NCI-H1930 (cell line): Measurements from ENCODE around the gene SPTAN1.

Experiments used
- DNase-seq, 2 experiments: peaks; one replicate each; lab custom pipeline; 2025; lab: John Stamatoyannopoulos, UW

Gene SPTAN1

DNA sequence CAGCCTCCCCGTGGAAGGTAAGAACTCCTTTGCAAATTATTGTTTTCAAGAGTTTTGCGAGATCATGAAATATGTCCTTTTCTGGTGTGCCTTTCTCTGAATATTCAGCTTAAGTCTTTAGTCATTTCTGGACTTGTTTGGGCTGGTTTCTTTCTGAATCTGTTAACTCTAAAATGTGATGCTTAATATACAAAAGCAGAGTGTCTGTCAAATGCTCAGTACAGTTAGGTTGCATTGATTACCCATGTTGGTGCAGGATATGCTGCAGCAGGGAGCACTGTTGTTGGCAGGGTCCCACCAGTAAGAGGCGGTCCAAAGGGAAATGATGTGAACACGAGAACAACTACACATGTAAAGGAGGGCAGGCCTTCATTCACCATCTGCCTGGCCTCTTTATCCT is 47.7 kb downstream of the SPTAN1 start:
- no peak for DNase-seq

DNA sequence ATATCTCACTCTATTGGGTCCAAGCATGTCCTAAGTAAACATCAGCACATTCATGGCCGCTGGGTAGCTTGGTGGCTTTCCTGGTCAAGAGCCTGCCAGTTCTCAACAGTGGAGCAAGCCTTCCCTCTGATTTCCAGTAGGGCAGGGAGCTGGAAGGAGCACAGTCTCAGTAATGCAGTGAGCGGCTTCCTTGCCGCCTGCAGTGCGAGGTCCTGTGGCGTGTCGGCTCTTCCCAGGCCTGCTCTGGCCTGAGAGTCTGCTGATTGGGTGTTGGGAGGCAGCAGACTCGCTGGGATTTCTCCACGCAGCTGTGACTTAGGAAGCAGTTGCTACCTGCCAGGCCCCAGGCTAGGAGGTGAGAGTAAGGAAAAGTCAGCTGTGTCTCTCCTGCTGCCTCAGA is 51.3 kb downstream of the SPTAN1 start:
- no peak for DNase-seq

DNA sequence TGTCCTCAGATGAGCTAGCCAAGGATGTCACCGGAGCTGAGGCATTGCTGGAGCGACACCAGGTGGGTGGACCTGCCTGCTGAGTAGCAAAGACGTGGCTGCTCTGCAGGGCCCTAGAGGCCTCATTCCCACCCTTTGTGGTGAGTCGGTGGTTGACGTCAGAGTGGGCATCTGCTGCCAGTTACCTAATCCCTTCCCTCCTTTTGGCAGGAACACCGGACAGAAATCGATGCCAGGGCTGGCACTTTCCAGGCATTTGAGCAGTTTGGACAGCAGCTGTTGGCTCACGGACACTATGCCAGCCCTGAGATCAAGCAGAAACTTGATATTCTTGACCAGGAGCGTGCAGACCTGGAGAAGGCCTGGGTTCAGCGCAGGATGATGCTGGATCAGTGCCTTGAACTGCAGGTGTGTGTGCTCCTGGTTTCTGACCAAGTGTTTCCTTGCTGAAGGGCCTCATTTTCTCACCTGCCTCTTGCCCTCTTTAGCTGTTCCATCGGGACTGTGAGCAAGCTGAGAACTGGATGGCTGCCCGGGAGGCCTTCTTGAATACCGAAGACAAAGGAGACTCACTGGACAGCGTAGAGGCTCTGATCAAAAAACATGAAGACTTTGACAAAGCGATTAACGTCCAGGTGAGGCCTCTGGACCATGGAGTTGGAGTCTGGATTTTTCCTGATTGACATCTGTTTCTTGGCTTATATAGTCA is 55.4 kb downstream of the SPTAN1 start:
- DNase-seq: no peak

DNA sequence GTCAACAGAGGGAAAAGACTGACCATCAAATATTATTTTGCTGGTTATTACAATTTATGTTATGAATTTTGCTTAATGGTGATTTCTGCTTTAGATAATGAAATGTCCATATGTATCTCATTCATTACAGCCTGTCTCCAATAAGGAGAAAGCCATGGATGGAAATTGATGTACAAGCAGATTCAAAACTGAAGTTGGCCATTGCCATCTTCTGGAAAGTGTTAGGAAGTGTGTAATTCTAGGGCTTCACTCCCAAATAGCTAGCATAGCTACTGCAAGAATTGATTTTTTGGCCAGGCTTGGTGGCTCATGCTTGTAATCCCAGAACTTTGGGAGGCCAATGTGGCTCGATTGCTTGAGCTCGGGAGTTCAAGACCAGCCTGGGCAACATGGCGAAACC is 58.5 kb downstream of the SPTAN1 start:
- no peak for DNase-seq

DNA sequence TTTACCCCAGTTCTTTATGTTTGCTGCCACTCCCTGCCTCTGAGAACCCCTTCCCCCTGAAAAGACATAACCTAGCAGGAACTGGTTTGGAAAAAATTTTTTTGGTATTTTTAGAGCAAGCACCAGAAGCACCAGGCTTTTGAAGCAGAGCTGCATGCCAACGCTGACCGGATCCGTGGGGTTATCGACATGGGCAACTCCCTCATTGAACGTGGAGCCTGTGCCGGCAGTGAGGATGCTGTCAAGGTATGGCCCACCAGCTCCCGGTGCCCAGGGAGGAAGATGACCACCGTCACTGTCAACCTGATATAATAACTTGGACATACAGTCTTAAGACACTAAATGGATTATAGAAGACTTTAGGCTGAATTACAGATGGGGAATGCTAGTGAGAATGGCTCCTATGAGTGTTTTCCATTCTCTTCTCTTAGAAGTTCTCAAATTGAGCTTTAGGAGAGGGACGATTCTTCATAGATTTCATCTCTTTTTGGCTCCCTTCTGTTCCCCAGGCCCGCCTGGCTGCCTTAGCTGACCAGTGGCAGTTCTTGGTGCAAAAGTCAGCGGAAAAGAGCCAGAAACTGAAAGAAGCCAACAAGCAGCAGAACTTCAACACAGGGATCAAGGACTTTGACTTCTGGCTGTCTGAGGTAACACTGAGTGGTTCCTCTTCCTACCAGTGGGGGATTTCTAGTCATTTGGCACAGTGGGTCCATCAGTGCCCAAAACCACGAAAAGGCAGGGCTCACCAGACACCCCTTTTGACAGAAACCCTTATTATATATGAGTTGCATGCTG is 59.4 kb downstream of the SPTAN1 start:
- no peak for DNase-seq

DNA sequence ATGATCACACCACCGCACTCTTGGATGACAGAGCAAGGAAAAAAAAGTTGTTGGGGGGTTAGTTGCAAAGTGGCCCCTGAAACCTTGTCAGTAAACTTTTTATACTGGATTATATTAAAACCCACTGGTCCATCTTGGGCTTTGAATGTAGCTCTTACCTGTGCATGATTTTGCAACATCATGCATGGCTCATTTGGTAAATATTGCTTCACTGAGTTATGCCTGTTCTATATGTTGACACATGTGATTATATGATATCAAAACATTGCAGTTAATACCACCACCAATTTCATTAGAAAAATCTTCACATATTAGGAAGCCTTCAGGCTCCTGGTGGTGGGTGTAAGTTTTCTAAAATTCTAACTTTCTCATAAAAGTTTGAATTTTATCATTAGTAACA is 62.3 kb downstream of the SPTAN1 start:
- no peak for DNase-seq

DNA sequence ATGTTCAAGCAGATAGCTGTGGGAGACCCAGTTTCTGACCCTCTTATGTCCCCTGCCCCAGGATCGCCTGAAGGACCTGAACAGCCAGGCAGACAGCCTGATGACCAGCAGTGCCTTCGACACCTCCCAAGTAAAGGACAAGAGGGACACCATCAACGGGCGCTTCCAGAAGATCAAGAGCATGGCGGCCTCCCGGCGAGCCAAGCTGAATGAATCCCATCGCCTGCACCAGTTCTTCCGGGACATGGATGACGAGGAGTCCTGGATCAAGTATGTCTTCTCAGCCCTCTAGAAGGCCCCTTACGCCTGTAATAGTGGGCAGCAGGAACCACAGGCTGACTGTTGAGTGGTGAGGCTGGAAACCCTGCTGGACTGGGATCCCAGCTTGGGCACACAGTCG is 63.2 kb downstream of the SPTAN1 start:
- DNase-seq: no peak

DNA sequence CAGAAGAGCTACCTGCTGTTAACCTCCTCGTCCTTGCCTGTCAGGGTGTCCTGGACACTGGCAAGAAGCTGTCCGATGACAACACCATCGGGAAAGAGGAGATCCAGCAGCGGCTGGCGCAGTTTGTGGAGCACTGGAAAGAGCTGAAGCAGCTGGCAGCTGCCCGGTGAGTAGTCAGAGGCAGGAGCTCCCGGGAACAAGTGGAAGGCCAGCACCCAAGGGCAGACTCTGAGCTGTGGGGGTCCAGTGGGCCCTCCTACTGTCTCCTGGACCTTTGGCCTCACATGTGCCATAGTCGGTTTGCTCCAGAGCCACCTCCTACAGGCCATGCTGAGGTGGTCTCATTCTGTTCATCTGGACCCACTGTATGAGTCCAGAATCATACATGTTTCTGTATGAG is 65.6 kb downstream of the SPTAN1 start:
- DNase-seq: no peak

DNA sequence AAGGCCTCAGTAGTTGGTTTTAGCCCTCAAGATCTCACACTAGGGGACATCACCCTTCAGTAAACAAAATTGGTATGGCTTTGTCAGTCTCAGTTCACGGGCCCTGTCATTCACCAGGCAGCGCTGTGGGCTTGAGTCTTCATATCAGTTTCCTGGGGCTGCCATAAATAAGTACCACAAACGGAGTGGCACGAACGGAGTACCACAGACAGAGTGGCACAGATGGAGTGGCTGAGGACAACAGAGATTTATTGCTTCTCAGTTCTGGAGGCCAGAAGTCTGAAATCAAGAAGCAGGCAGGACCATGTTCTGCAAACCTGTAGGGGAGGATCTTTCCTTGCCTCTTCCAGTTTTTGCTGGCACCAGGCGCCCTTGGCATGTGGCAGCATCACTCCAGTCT is 66.7 kb downstream of the SPTAN1 start:
- DNase-seq: no peak

DNA sequence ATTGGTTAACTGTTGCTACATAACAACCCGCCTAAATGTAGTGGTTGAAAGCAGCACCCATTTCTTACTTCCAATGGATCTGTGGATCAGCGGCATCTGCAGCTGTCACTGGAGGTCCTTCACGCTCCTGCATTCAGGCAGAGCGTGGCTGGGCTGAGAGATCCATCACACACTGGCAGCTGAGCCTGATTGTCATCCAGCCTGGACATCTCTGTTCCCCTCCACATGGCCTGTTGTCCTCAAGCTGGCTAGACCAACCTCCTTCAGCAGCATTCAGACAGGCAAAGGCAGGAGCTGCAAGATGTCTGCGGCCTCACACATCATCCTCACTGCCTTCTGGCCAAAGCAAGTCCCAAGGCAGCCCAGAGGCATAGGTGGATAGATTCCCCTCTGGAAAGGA is 67.4 kb downstream of the SPTAN1 start:
- no peak for DNase-seq

DNA sequence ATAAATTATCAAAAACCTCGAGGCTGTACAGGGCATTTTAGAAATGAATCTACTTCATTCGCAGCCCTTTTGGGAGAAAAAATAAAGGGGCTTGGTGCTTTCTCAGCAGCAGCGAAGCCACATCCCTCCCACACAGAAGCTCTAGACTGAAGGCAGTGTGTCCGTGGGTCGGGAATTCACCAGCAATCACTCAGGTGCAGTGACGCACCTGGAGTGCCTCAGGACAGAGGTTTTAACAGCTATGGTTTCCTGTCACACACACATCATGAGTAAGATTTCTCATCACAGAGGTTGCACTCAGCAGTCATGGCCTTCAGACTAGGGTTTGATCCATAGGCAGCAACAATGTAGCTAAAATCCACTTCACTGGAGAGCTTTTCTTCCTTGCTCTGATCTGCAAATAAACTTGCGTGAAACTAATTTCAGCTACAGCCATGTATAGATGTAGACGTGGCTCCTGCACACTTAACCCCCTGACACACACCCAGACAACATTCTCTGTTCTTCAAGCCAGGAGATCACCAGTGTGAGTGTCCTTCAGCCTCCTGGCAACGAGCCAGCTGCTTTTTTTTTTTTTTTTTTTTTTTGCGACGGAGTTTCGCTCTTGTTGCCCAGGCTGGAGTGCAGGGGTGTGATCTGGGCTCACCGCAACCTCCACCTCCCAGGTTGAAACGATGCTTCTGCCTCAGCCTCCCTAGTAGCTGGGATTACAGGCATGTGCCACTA is 69.5 kb downstream of the SPTAN1 start:
- DNase-seq: no peak

DNA sequence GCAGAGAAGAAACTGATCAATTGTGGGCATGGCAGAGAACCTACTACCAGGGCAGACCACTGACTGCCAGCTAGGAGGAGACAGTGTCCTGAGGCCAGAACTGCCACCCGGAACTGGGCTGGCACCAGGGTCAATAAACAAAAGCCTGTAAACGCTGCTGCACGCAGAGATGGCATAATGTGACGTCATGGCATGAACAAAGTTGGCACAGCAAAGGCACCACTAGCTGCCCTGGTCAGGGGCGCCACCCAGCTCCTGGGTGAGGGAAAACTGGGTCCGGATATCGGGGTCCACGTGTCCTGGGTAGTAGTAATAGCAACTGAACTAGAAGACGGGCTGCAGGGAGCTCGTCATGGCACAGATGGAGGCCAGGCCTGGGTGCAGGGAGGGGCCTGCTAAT is 72.2 kb downstream of the SPTAN1 start:
- no peak for DNase-seq

DNA sequence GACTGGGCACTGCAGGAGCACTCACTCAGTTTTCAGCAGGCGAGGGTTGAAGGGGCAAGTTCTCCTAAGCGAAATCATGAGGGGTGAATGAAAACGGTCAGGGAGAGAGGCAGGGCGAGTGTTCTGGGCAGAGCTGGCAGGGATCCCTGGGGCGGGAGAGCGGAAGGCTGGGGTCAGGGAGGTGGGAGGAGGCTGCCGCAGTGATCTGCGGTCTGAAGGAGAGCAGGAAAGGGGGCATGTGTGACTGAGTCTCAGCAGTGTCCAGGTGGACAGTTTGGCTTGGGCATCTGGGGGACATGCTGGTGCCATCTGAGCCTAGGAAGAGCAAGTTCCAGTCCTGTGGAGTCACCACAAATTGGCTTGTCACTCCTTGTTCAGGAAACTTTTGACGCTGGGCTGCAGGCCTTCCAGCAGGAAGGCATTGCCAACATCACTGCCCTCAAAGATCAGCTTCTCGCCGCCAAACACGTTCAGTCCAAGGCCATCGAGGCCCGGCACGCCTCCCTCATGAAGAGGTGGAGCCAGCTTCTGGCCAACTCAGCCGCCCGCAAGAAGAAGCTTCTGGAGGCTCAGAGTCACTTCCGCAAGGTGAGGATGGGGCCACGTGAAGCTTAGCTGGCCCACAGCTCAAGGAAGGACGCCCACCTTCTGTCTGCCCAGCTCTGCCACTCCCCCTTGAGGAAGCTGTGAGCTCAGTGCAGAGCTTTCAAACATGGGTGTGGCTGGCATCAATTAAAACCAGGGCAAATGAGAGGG is 73.2 kb downstream of the SPTAN1 start:
- DNase-seq: no peak

DNA sequence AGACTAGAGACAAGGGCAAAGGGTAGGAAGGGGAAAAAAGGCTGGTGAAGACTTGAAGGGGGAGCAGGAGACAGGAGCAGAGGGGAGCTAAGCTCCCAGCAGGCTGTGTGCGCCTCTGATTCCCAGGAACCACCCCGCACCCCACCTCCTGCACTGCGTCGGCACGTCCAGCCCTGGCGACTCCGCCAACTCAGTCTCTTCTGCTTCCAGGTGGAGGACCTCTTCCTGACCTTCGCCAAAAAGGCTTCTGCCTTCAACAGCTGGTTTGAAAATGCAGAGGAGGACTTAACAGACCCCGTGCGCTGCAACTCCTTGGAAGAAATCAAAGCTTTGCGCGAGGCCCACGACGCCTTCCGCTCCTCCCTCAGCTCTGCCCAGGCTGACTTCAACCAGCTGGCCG is 73.8 kb downstream of the SPTAN1 start:
- no peak for DNase-seq

DNA sequence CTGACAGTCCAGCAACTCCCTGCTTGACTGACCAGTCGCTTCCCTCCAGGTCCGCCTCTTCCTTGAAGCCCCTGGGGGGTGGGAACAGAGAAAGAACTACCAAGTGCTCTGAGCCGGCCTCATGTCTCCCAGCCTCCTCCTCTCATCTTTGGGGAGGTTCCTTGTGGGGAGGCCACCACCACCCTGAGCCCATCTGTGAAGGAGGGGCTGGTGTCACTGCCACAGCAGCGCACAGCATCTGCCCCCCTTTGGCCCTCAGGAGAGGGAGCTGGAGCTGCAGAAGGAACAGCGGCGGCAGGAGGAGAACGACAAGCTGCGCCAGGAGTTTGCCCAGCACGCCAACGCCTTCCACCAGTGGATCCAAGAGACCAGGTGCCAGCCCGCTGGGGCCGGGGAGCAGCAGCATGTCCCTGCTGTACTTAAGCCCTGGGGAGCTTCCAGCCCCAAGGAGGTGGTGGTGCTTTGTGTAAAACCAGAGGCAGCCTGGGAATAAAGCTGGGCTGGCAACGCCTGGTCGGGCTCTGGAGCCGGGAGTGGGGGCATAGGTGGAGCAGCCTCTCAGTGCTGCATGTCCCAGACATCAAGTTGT is 74.8 kb downstream of the SPTAN1 start:
- no peak for DNase-seq

DNA sequence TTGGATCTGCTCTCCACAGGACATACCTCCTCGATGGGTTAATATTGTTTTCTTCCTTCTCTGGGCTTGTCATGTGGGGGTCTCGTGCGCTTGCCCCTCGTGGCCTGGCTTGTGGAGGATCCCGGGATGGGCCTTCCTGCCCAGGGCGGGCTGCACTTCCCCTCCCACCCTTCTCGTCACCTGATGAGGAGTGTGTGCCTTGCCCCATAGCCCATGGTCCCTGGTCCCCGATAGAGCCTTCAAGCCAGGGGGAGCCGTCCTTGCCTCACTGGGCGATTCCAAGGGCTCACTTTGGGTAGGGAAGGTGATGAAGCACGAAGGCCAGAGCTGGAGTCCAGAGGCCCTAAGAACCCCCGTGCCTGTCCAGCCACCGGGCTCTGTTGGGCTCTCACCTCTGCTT is 75.5 kb downstream of the SPTAN1 start:
- no peak for DNase-seq

DNA sequence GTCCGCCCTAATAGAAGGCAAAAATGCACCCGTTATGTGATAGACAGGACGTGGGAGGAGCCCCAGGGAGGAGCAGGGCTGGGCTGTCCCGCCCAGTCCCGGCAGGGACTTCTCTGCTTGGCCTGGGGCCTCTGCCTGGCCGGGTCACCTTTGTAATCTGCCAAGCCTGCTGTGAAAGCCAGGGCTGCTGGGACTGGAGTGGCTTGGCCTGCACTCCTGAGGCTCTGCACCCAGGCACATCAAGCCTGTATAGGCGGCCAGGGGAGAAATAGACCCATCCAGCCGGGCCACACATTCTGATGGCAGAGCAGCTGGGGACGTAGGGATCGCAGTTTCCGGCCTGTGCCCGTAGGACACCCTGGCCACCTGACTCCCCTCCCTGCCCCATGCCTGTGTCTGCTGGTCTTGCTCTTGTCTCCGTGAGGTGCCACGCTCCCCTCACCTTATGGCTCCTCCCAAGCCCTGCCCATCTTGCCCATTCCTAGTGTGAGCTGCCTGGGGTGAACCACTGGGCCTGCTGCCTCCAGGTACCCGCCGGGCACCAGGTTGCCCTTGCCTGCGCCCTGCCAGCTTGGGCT is 76.2 kb downstream of the SPTAN1 start:
- DNase-seq: no peak

DNA sequence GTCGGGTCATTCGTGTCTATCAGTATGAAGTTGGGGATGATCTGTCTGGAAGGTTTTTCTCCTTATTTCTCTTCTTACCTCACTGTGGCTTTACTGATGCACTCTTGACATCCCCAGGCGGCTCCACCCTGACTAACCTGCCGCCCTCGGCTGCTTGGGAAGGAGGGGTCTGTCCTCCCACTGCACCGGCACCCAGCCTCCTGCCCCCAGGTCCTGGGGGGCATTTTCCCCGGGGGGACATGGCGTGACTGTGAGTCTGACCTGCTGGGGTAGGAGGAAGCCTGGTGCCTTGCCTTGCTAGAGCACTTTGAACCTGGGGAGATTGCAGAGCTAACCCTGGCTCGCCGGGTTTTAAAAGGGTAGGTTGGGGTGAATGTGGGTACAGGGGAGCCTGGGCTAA is 76.7 kb downstream of the SPTAN1 start:
- DNase-seq: no peak

DNA sequence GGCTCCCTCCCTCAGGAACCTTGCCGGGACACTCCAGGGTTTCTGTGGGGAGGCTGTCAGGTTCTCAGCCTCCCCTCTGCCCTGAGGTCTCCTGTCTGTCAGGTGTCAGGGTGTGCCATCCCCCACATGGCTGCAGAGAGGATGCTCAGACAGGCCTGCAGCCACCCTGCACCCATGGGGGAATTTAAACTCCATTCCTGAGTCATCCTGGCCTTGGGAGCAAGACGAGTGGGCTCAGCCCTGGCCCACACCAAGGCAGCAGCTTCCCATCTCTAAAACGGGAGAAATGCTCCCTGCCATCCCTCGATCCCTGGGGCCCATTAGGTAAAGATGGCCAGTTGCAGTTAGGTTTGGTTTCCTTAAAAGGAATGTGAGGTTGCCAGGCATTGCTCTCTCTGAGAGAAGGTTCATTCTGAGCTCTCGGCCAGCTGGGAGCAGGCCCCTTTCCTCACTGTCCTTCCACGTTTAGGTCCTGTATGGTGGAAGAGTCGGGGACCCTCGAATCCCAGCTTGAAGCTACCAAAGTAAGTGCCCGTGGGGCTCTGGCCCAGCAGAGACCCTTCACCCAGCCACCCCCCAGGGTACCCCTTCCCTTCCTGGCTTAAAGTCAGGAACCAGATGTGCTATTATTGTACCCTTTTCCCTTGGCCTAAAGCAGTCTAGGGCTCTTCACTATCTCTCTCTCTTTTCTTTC is 77.6 kb downstream of the SPTAN1 start:
- DNase-seq: no peak

DNA sequence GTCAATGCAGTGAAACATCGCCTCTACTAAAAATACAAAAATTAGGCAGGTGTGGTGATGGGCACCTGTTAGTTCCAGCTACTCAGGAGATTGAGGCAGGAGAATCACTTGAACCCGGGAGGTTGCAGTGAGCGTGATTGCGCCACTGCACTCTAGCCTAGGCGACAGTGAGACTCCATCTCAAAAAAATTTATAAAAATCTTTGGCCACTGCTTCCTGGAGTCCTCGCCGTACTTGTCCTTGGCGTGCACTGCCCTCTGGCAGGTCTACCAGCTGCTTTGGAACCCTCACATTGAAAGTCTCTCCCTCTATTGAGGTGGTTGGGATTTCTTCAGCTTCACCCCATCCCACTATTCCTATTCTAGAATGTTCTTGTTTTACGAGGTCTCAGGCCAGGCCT is 79.2 kb downstream of the SPTAN1 start:
- no peak for DNase-seq

DNA sequence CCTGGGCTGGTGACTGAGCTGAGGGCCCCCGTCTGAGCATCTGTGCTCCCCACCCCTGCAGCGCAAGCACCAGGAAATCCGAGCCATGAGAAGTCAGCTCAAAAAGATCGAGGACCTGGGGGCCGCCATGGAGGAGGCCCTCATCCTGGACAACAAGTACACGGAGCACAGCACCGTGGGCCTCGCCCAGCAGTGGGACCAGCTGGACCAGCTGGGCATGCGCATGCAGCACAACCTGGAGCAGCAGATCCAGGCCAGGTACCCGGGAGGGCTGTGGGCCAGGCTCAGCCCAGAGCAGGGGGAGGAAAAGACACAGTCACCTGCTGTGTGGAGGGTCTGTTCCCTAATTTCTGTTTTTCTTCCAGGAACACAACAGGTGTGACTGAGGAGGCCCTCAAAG is 79.7 kb downstream of the SPTAN1 start:
- no peak for DNase-seq
